Measurements from ENCODE around the gene SEPTIN10. TPM values are rescaled to one million over a fixed set of nuclear protein-coding genes. Genes with fewer than 3 reads are reported as not detected.

The SEPTIN10 gene
- total RNA-seq, 1 donor from 2014 or later = 90.8 TPM

GRCh38 chr2:109549016-109549590 lies 64.7 kb downstream of the SEPTIN10 start:
- H3K9me3 ChIP-seq (ENCODE audit: insufficient read depth, low read depth, low read length) = no peaks in the 10 kb centered on the region
- peaks cover 10% of the 10 kb centered on the region for H3K36me3 Mint-ChIP-seq (ENCODE audit: low read depth, unreplicated experiment)
- H3K27me3 ChIP-seq (ENCODE audit: insufficient read depth, low read length) = no peaks in the 10 kb centered on the region
- no peak overlapping the region for H3K4me3 Mint-ChIP-seq (ENCODE audit: unreplicated experiment)
- H3K27ac Mint-ChIP-seq (ENCODE audit: unreplicated experiment) = no peak overlapping the region
- TF ChIP-seq EZH2 (IDR thresholded peaks at IDR 0.05; ENCODE audit: insufficient read depth, low read length) = no peak
- no peak for TF ChIP-seq CTCF (IDR thresholded peaks at IDR 0.05; ENCODE audit: insufficient read depth, low read depth, low read length)
- no peak overlapping the region for H3K27ac ChIP-seq (ENCODE audit: low read depth, low read length)
- no peak overlapping the region for H3K4me3 ChIP-seq (ENCODE audit: insufficient read depth, low read depth, low read length)
- no peak overlapping the region for H3K4me2 ChIP-seq (ENCODE audit: low read length)
- H4K20me1 ChIP-seq (ENCODE audit: insufficient read depth, low read length) = peaks cover 7% of the 10 kb centered on the region
- H3K27me3 Mint-ChIP-seq (ENCODE audit: low read depth, unreplicated experiment) = no peaks in the 10 kb centered on the region
- FAIRE-seq (no peak), DNase-seq (ENCODE audit: low read depth) (peak; percentile 29)
- H3K4me1 Mint-ChIP-seq (ENCODE audit: low read depth, unreplicated experiment) = no peaks in the 10 kb centered on the region
- no peaks in the 10 kb centered on the region for H3K9me3 Mint-ChIP-seq (ENCODE audit: unreplicated experiment)
- peaks cover 14% of the 10 kb centered on the region for H3K36me3 ChIP-seq (ENCODE audit: insufficient read depth, low read length)
- no peaks in the 10 kb centered on the region for H3K79me2 ChIP-seq (ENCODE audit: insufficient read depth, low read length)
- no peak overlapping the region for H3K9ac ChIP-seq (ENCODE audit: low read length)
- no peak overlapping the region for H2AFZ ChIP-seq (ENCODE audit: low read depth, low read length)
- H3K4me1 ChIP-seq (ENCODE audit: insufficient read depth, low read length) = peaks cover 5% of the 10 kb centered on the region

GRCh38 chr2:109547280-109547679 lies 66.5 kb downstream of the SEPTIN10 start:
- H3K4me2 ChIP-seq (ENCODE audit: low read length) = no peak overlapping the region
- H3K27me3 ChIP-seq (ENCODE audit: insufficient read depth, low read length) = no peaks in the 10 kb centered on the region
- H3K9ac ChIP-seq (ENCODE audit: low read length) = no peak overlapping the region
- peaks cover 5% of the 10 kb centered on the region for H3K4me1 ChIP-seq (ENCODE audit: insufficient read depth, low read length)
- Mint-ChIP-seq H3K4me3 (ENCODE audit: unreplicated experiment) (no peak overlapping the region), H3K36me3 (ENCODE audit: low read depth, unreplicated experiment) (peaks cover 8% of the 10 kb centered on the region), H3K4me1 (ENCODE audit: low read depth, unreplicated experiment) (no peaks in the 10 kb centered on the region), H3K9me3 (ENCODE audit: unreplicated experiment) (no peaks in the 10 kb centered on the region), H3K27ac (ENCODE audit: unreplicated experiment) (no peak overlapping the region), H3K27me3 (ENCODE audit: low read depth, unreplicated experiment) (no peaks in the 10 kb centered on the region)
- peaks cover 9% of the 10 kb centered on the region for H3K36me3 ChIP-seq (ENCODE audit: insufficient read depth, low read length)
- TF ChIP-seq CTCF (IDR thresholded peaks at IDR 0.05; ENCODE audit: insufficient read depth, low read depth, low read length) (no peak), EZH2 (IDR thresholded peaks at IDR 0.05; ENCODE audit: insufficient read depth, low read length) (no peak)
- H4K20me1 ChIP-seq (ENCODE audit: insufficient read depth, low read length) = peaks cover 5% of the 10 kb centered on the region
- no peaks in the 10 kb centered on the region for H3K9me3 ChIP-seq (ENCODE audit: insufficient read depth, low read depth, low read length)
- no peaks in the 10 kb centered on the region for H3K79me2 ChIP-seq (ENCODE audit: insufficient read depth, low read length)
- DNase-seq (ENCODE audit: low read depth) (no peak), FAIRE-seq (no peak)
- H2AFZ ChIP-seq (ENCODE audit: low read depth, low read length) = no peak overlapping the region
- no peak overlapping the region for H3K4me3 ChIP-seq (ENCODE audit: insufficient read depth, low read depth, low read length)
- no peak overlapping the region for H3K27ac ChIP-seq (ENCODE audit: low read depth, low read length)

Data from astrocyte (in vitro differentiated cells and primary cell).